HepG2 (cell line): ENCODE results near the gene CPLX1.

ENCODE experiments used
- CENPT ChIP-seq: sonication (generic); formaldehyde crosslinking; IDR thresholded peaks from 2 replicates; pipeline ENCODE4 v1.8.0; 2022; ENCODE audit warnings: low read depth, mild to moderate bottlenecking, moderate library complexity, missing genetic modification reagents
- CTCF ChIP-seq: sonication (generic); formaldehyde crosslinking; IDR thresholded peaks from 2 replicates; pipeline ENCODE4 v1.5.0; 2020; ENCODE audit warnings: mild to moderate bottlenecking, missing genetic modification reagents, moderate library complexity
- ELF4 ChIP-seq: sonication (generic); formaldehyde crosslinking; IDR thresholded peaks from 2 replicates; pipeline ENCODE4 v1.5.0; 2020; ENCODE audit warnings: missing genetic modification reagents, mild to moderate bottlenecking, moderate library complexity, borderline replicate concordance
- EZH2 ChIP-seq: conservative IDR thresholded peaks from 2 replicates; pipeline ENCODE4 v1.6.1; 2012; ENCODE audit warnings: mild to moderate bottlenecking, low read depth, low read length, moderate library complexity
- GABPA ChIP-seq, 2 experiments: IDR thresholded peaks; 2 replicates each; pipeline ENCODE4 v1.6.1; 2011 to 2016; ENCODE audit warnings: low read depth in 2 of 2, low read length in 1 of 2, missing biosample characterization in 1 of 2, missing genetic modification characterization in 1 of 2
- JUN ChIP-seq: sonication (generic); formaldehyde crosslinking; IDR thresholded peaks from 2 replicates; pipeline ENCODE4 v1.4.0; 2020; ENCODE audit warnings: mild to moderate bottlenecking, missing genetic modification reagents
- POLR2AphosphoS5 ChIP-seq: IDR thresholded peaks from 2 replicates; pipeline ENCODE4 v1.6.1; 2012; ENCODE audit warnings: low read depth, low read length
- SETDB1 ChIP-seq: sonication (generic); formaldehyde crosslinking; IDR thresholded peaks from 2 replicates; pipeline ENCODE4 v1.5.1; 2020; ENCODE audit warnings: missing genetic modification reagents, mild to moderate bottlenecking, borderline replicate concordance
- SUZ12 ChIP-seq: fragments of 150-350 bp; IDR thresholded peaks from 2 replicates; pipeline ENCODE4 v1.6.1; 2014; ENCODE audit warnings: low read depth, low read length
- TMF1 ChIP-seq: sonication (generic); formaldehyde crosslinking; IDR thresholded peaks from 2 replicates; pipeline ENCODE4 v1.8.1; 2022; ENCODE audit warnings: low read depth, missing genetic modification reagents
- TP53 ChIP-seq: sonication (generic); formaldehyde crosslinking; conservative IDR thresholded peaks from 2 replicates; pipeline ENCODE4 v1.4.0; 2020; ENCODE audit warnings: missing genetic modification reagents
- ZEB1 ChIP-seq: IDR thresholded peaks from 2 replicates; pipeline ENCODE4 v1.6.1; 2012; ENCODE audit warnings: mild to moderate bottlenecking, low read depth, inconsistent platforms; ENCODE audit not compliant: insufficient replicate concordance

GRCh38 chr4:868421-868820 is 42.5 kb upstream of the CPLX1 start:
- TF ChIP-seq TP53 (CRISPR knock-in tag): no peak
- no peak for TF ChIP-seq SETDB1 (CRISPR knock-in tag)
- TF ChIP-seq POLR2AphosphoS5: no peak
- no peak for TF ChIP-seq CTCF (CRISPR knock-in tag)
- no peak for TF ChIP-seq CENPT (CRISPR knock-in tag)
- TF ChIP-seq GABPA (IDR thresholded peaks at IDR 0.05; ENCODE audit: low read depth, low read length): no peak
- no peak for TF ChIP-seq GABPA (CRISPR knock-in tag; IDR thresholded peaks at IDR 0.05; ENCODE audit: low read depth)
- no peak for TF ChIP-seq TMF1 (CRISPR knock-in tag)
- TF ChIP-seq SUZ12: no peak
- TF ChIP-seq ELF4 (CRISPR knock-in tag): no peak
- no peak for TF ChIP-seq EZH2
- TF ChIP-seq ZEB1: no peak
- TF ChIP-seq JUN (CRISPR knock-in tag): no peak
